K562 (cell line): Measurements from ENCODE around the gene LMBR1. TPM values are rescaled to one million over a fixed set of nuclear protein-coding genes. Genes with fewer than 3 reads are reported as not detected.

Experiments
- ATAC-seq: fragments of 200-7000 bp; cut with Tn5 transposase; 3 replicates; pipeline ENCODE4 v1.9.1; 2020; ENCODE audit warnings: moderate library complexity
- BruUV-seq: library from RNA; stranded (reverse); fragments of 400-500 nt; replicated peaks from 2 replicates; lab custom pipeline; 2021; lab: Mats Ljungman, UMichigan
- CTCF ChIA-PET: fragments of 300-600 bp; formaldehyde crosslinking; extraction: SDS; loops from one replicate; lab custom pipeline; 2021; ENCODE audit warnings: low intra/inter-chr PET ratio; lab: Yijun Ruan, JAX
- POLR2A ChIA-PET: fragments of 300-600, 350-650 bp; sonication (Branson Sonifier 250); formaldehyde crosslinking; extraction: SDS; loops from one replicate; lab custom pipeline; 2021; ENCODE audit warnings: antibody characterized with exemption, inconsistent platforms; lab: Yijun Ruan, JAX
- DNase-seq, 4 experiments: peaks; one replicate each; pipeline versions ENCODE4 v3.0.0 to v3.0.0-alpha.2; 2011 to 2018; ENCODE audit warnings: low spot score in 3 of 4, mixed read lengths in 3 of 4; ENCODE audit errors: extremely low read depth in 1 of 4
- FAIRE-seq: peaks from 2 replicates; lab custom pipeline; 2011; peaks lifted over from hg19 to GRCh38; lab: Jason Lieb, UNC
- H2AFZ ChIP-seq: 2 replicates; pipeline ENCODE4 v1.6.0; 2011; ENCODE audit warnings: low read depth, low read length, control low read depth, inconsistent platforms
- H3K27ac ChIP-seq: fragments of 200-600 bp; 3 replicates; pipeline ENCODE4 v1.8.0; 2011; ENCODE audit warnings: low read depth, mild to moderate bottlenecking, control low read depth, inconsistent platforms, low read length, moderate library complexity, mixed read lengths; ENCODE audit errors: extremely low read depth
- H3K27me3 ChIP-seq, 2 experiments: fragments of 300-600 bp in 1 of 2; 2 replicates in 1 of 2; 3 replicates in 1 of 2; pipeline versions ENCODE4 v1.6.0 to v1.8.0; 2011; ENCODE audit warnings: inconsistent platforms in 2 of 2, low read length in 2 of 2, mild to moderate bottlenecking in 1 of 2, mixed read lengths in 1 of 2, moderate library complexity in 1 of 2; ENCODE audit not compliant: control insufficient read depth in 2 of 2, insufficient read depth in 2 of 2
- H3K36me3 ChIP-seq: fragments of 300-600 bp; 3 replicates; pipeline ENCODE4 v1.8.0; 2011; ENCODE audit warnings: mild to moderate bottlenecking, low read length, inconsistent platforms; ENCODE audit not compliant: control insufficient read depth, insufficient read depth
- H3K4me1 ChIP-seq, 2 experiments: fragments of 200-600 bp in 1 of 2; replicated peaks in 1 of 2; 2 replicates in 1 of 2; 3 replicates in 1 of 2; pipeline versions ENCODE4 v1.5.1 to v1.8.0; 2011; ENCODE audit warnings: inconsistent platforms in 2 of 2, low read length in 2 of 2, mild to moderate bottlenecking in 1 of 2, mixed read lengths in 1 of 2, moderate library complexity in 1 of 2; ENCODE audit not compliant: control insufficient read depth in 2 of 2, insufficient read depth in 2 of 2
- H3K4me2 ChIP-seq: 2 replicates; pipeline ENCODE4 v1.6.1; 2011; ENCODE audit warnings: low read length, control low read depth, inconsistent platforms, mixed read lengths; ENCODE audit not compliant: insufficient read depth
- H3K4me3 ChIP-seq: fragments of 200-600 bp; sonication (generic), shearing (Covaris generic); 2 replicates; pipeline ENCODE4 v1.5.1; 2016; ENCODE audit warnings: control low read depth, inconsistent platforms
- H3K79me2 ChIP-seq: fragments of 200-600 bp; 3 replicates; pipeline ENCODE4 v1.8.0; 2011; ENCODE audit warnings: low read length, inconsistent platforms; ENCODE audit not compliant: control insufficient read depth, insufficient read depth
- H3K9ac ChIP-seq, 2 experiments: 2 replicates each; pipeline versions ENCODE4 v1.6.0 to v1.6.1; 2011; ENCODE audit warnings: low read depth in 2 of 2, low read length in 2 of 2, control low read depth in 1 of 2, inconsistent platforms in 1 of 2, mild to moderate bottlenecking in 1 of 2, mixed read lengths in 1 of 2; ENCODE audit not compliant: insufficient read depth in 1 of 2
- H3K9me1 ChIP-seq: one replicate; pipeline ENCODE4 v1.6.0; 2011; ENCODE audit warnings: inconsistent platforms, mild to moderate bottlenecking, low read length, moderate library complexity; ENCODE audit not compliant: control insufficient read depth, insufficient read depth
- H3K9me3 ChIP-seq: replicated peaks from 2 replicates; pipeline ENCODE4 v1.5.1; 2011; ENCODE audit warnings: low read depth, low read length, inconsistent platforms; ENCODE audit not compliant: control insufficient read depth, insufficient read depth
- H4K20me1 ChIP-seq: replicated peaks from 2 replicates; pipeline ENCODE4 v1.6.1; 2011; ENCODE audit warnings: low read length, inconsistent platforms, mixed read lengths; ENCODE audit not compliant: control insufficient read depth, insufficient read depth
- CREBBP ChIP-seq: IDR thresholded peaks from one replicate; pipeline ENCODE4 v1.6.1; 2012; ENCODE audit warnings: low read depth, mild to moderate bottlenecking, control low read depth, inconsistent platforms, low read length
- E2F3 ChIP-seq: fragments of 250-450 bp; sonication (Bioruptor Pico); IDR thresholded peaks from 2 replicates; pipeline ENCODE4 v1.4.0; 2020; ENCODE audit warnings: mild to moderate bottlenecking
- E2F4 ChIP-seq: sonication (generic); formaldehyde crosslinking; IDR thresholded peaks from 2 replicates; pipeline ENCODE4 v1.8.0; 2022; ENCODE audit warnings: mild to moderate bottlenecking, low read depth, missing genetic modification reagents
- FIP1L1 ChIP-seq: fragments of 200-400 bp; formaldehyde crosslinking; IDR thresholded peaks from 2 replicates; pipeline ENCODE4 v1.6.1; 2018; ENCODE audit warnings: mild to moderate bottlenecking, low read depth, low read length; ENCODE audit not compliant: poor library complexity, severe bottlenecking
- HSF4 ChIP-seq: fragments of 250-450 bp; sonication (Bioruptor Pico); IDR thresholded peaks from 2 replicates; pipeline ENCODE4 v2.1.2; 2022; ENCODE audit warnings: mild to moderate bottlenecking, moderate library complexity, borderline replicate concordance
- IFI16 ChIP-seq: fragments of 250-450 bp; sonication (Bioruptor Pico); IDR thresholded peaks from 2 replicates; pipeline ENCODE4 v2.1.2; 2022; ENCODE audit warnings: mild to moderate bottlenecking, inconsistent platforms
- MAFK ChIP-seq: IDR thresholded peaks from 2 replicates; pipeline ENCODE4 v1.6.1; 2011; ENCODE audit warnings: low read length, improper control_type of control experiment
- MTA3 ChIP-seq: fragments of 450-650 bp; formaldehyde crosslinking; IDR thresholded peaks from 2 replicates; pipeline ENCODE4 v1.6.1; 2017; ENCODE audit warnings: mild to moderate bottlenecking, borderline replicate concordance
- NFRKB ChIP-seq: fragments of 450-650 bp; IDR thresholded peaks from 2 replicates; pipeline ENCODE4 v1.6.1; 2016; ENCODE audit warnings: low read depth
- RAD21 ChIP-seq, 2 experiments: fragments of 250-450 bp in 1 of 2; fragments of 450-650 bp in 1 of 2; sonication (Bioruptor Pico) in 1 of 2; formaldehyde crosslinking in 1 of 2; IDR thresholded peaks in 1 of 2; conservative IDR thresholded peaks in 1 of 2; 2 replicates each; pipeline versions ENCODE4 v1.4.0 to v1.8.0; 2020 to 2022; ENCODE audit warnings: mild to moderate bottlenecking in 2 of 2, moderate library complexity in 1 of 2
- SLC30A9 ChIP-seq: fragments of 250-450 bp; sonication (Bioruptor Pico); IDR thresholded peaks from 2 replicates; pipeline ENCODE4 v1.8.0; 2022; ENCODE audit warnings: mild to moderate bottlenecking, moderate library complexity
- YBX1 ChIP-seq: fragments of 450-650 bp; IDR thresholded peaks from 2 replicates; pipeline ENCODE4 v1.7.1; 2016; ENCODE audit warnings: mild to moderate bottlenecking
- ZBTB5 ChIP-seq: fragments of 450-650 bp; IDR thresholded peaks from 2 replicates; pipeline ENCODE4 v1.6.1; 2017; ENCODE audit warnings: antibody characterized with exemption
- ZNF316 ChIP-seq: fragments of 450-650 bp; IDR thresholded peaks from 2 replicates; pipeline ENCODE4 v1.6.1; 2016
- WGBS: fragments of 100-300 bp; shearing (Covaris generic); methylation state at CpG from one replicate; pipeline ENCODE4 v1.1.6; 2016; ENCODE audit warnings: low coverage, mixed read lengths; ENCODE audit not compliant: insufficient coverage; ENCODE audit errors: missing lambda C conversion rate; 5-methylcytosine and 5-hydroxymethylcytosine counted together
- in situ Hi-C: fragments of 300-500 bp; cut with MboI; formaldehyde crosslinking; loops from 4 replicates; pipeline ENCODE4 v1.15.0; 2018; ENCODE audit warnings: inconsistent platforms, mixed read lengths
- intact Hi-C: fragments of 100-400 bp; cut with micrococcal nuclease; formaldehyde crosslinking; loops from 2 replicates; pipeline ENCODE4 v1.14.2; 2022
- polyA plus RNA-seq, 8 experiments: library from polyadenylated mRNA; depleted of rRNA in 4 of 8; stranded (reverse) in 5 of 8; unstranded in 3 of 8; fragments of >200 nt; fragmentation: Nextera tagmentation in 2 of 8; fragmentation: Illumina TruSeq in 1 of 8; extraction: Ambion mirVana in 2 of 8; extraction: Trizol in 1 of 8; gene quantifications; 2 replicates each; pipeline versions ENCODE4 v1.2.1 to v1.2.3, GENCODE V29; 2011 to 2014; ENCODE audit warnings: inconsistent platforms in 1 of 8, missing spikeins in 1 of 8
- total RNA-seq, 7 experiments: library from RNA; depleted of rRNA in 6 of 7; stranded (reverse); fragments of >200 nt in 6 of 7; fragmentation: Illumina TruSeq in 2 of 7; extraction: Trizol in 2 of 7; gene quantifications; 2 replicates each; pipeline versions ENCODE4 v1.2.1 to v1.2.3, GENCODE V29; 2011 to 2021; ENCODE audit warnings: low replicate concordance in 1 of 7
- TF ChIP-seq, protein P1 (sequence below), 2 experiments: fragments of 450-650 bp in 1 of 2; sonication (generic) in 1 of 2; formaldehyde crosslinking; conservative IDR thresholded peaks; 2 replicates each; pipeline versions ENCODE4 v1.4.0 to v1.8.1; 2020 to 2022; ENCODE audit warnings: mild to moderate bottlenecking in 1 of 2, missing genetic modification reagents in 1 of 2
- TF ChIP-seq, protein P2 (sequence below): sonication (generic); formaldehyde crosslinking; IDR thresholded peaks from 2 replicates; pipeline ENCODE4 v1.8.0; 2022; ENCODE audit warnings: mild to moderate bottlenecking, missing genetic modification reagents

Gene LMBR1
- total and polyA plus RNA-seq, 9 of the 15 experiments (the other 6 are each of a cell fraction or from before 2014, with no cell fraction given): 7.7 to 90.0 (median 59.9) TPM

- H3K4me2 ChIP-seq: no peak overlapping the region
- 81% methylated on average over 3 of the region's 3 CpGs for WGBS
- H2AFZ ChIP-seq: no peak overlapping the region
- H3K36me3 ChIP-seq: peaks cover 9% of the 10 kb centered on the region; the same call in 2 of the 3 replicates
- BruUV-seq: no TSS peak
- no peak overlapping the region for H3K27ac ChIP-seq
- ATAC-seq: no peak
- intact Hi-C loops: no loop called here
- H3K9ac ChIP-seq: no peak overlapping the region
- H3K27me3 ChIP-seq: no peaks in the 10 kb centered on the region
- H3K79me2 ChIP-seq: no peaks in the 10 kb centered on the region
- H3K9me1 ChIP-seq: no peaks in the 10 kb centered on the region
- peaks cover 0 to 5% of the 10 kb centered on the region in 2 experiments; a peak in 2 of 5 replicates for H3K4me1 ChIP-seq
- no peak overlapping the region for H3K4me3 ChIP-seq
- in situ Hi-C loops: no loop called here
- no peaks in the 10 kb centered on the region for H3K9me3 ChIP-seq
- no peak for DNase-seq
- POLR2A ChIA-PET: interaction anchor here (0.9 kb wide), 2 partner anchors 10 to 14 kb away, joined by 3 read pairs; no protein-coding TSS in a partner anchor
- H4K20me1 ChIP-seq: no peaks in the 10 kb centered on the region
- CTCF ChIA-PET: no interaction called here
- FAIRE-seq: no peak
- TF ChIP-seq, protein P1, sequence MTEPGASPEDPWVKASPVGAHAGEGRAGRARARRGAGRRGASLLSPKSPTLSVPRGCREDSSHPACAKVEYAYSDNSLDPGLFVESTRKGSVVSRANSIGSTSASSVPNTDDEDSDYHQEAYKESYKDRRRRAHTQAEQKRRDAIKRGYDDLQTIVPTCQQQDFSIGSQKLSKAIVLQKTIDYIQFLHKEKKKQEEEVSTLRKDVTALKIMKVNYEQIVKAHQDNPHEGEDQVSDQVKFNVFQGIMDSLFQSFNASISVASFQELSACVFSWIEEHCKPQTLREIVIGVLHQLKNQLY (CRISPR knock-in tag; conservative IDR thresholded peaks at IDR 0.05): no peak
- TF ChIP-seq MAFK (peak; percentile 82), YBX1 (no peak), FIP1L1 (no peak), MTA3 (no peak), ZNF316 (peak; percentile 82), NFRKB (no peak), HSF4 (CRISPR knock-in tag) (no peak), CREBBP (no peak), IFI16 (no peak), RAD21 (CRISPR knock-in tag; conservative IDR thresholded peaks at IDR 0.05 in 1 of 2, IDR thresholded peaks at IDR 0.05 in 1 of 2) (no peak), E2F4 (CRISPR knock-in tag) (no peak), ZBTB5 (no peak), SLC30A9 (CRISPR knock-in tag) (no peak), E2F3 (CRISPR knock-in tag) (no peak)
- TF ChIP-seq, protein P2, sequence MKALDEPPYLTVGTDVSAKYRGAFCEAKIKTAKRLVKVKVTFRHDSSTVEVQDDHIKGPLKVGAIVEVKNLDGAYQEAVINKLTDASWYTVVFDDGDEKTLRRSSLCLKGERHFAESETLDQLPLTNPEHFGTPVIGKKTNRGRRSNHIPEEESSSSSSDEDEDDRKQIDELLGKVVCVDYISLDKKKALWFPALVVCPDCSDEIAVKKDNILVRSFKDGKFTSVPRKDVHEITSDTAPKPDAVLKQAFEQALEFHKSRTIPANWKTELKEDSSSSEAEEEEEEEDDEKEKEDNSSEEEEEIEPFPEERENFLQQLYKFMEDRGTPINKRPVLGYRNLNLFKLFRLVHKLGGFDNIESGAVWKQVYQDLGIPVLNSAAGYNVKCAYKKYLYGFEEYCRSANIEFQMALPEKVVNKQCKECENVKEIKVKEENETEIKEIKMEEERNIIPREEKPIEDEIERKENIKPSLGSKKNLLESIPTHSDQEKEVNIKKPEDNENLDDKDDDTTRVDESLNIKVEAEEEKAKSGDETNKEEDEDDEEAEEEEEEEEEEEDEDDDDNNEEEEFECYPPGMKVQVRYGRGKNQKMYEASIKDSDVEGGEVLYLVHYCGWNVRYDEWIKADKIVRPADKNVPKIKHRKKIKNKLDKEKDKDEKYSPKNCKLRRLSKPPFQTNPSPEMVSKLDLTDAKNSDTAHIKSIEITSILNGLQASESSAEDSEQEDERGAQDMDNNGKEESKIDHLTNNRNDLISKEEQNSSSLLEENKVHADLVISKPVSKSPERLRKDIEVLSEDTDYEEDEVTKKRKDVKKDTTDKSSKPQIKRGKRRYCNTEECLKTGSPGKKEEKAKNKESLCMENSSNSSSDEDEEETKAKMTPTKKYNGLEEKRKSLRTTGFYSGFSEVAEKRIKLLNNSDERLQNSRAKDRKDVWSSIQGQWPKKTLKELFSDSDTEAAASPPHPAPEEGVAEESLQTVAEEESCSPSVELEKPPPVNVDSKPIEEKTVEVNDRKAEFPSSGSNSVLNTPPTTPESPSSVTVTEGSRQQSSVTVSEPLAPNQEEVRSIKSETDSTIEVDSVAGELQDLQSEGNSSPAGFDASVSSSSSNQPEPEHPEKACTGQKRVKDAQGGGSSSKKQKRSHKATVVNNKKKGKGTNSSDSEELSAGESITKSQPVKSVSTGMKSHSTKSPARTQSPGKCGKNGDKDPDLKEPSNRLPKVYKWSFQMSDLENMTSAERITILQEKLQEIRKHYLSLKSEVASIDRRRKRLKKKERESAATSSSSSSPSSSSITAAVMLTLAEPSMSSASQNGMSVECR: no peak
These were observed 114.3 kb downstream of the LMBR1 start for GRCh38 chr7:156778668-156779067.
